Measurements from ENCODE around the gene UBTF.

UBTF gene

GRCh38 chr17:44206825-44207155, 12.7 kb downstream of the UBTF start:
- 0 out of 2 replicates have a peak, but pooled peaks cover 3% of the 10 kb centered on the region for H3K79me2 ChIP-seq (ENCODE audit: insufficient read depth, low read length)
- H3K27ac ChIP-seq (ENCODE audit: low read length) = no peak overlapping the region
- no peak for DNase-seq
- H3K9ac ChIP-seq (ENCODE audit: low read depth, low read length) = no peak overlapping the region
- ATAC-seq (ENCODE audit: insufficient read depth, low read depth) = no peak
- TF ChIP-seq, protein P1, sequence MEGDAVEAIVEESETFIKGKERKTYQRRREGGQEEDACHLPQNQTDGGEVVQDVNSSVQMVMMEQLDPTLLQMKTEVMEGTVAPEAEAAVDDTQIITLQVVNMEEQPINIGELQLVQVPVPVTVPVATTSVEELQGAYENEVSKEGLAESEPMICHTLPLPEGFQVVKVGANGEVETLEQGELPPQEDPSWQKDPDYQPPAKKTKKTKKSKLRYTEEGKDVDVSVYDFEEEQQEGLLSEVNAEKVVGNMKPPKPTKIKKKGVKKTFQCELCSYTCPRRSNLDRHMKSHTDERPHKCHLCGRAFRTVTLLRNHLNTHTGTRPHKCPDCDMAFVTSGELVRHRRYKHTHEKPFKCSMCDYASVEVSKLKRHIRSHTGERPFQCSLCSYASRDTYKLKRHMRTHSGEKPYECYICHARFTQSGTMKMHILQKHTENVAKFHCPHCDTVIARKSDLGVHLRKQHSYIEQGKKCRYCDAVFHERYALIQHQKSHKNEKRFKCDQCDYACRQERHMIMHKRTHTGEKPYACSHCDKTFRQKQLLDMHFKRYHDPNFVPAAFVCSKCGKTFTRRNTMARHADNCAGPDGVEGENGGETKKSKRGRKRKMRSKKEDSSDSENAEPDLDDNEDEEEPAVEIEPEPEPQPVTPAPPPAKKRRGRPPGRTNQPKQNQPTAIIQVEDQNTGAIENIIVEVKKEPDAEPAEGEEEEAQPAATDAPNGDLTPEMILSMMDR (IDR thresholded peaks at IDR 0.05; ENCODE audit: borderline replicate concordance, extremely low read depth, low read length, poor library complexity, severe bottlenecking) = no peak
- no peak for TF ChIP-seq EZH2 (IDR thresholded peaks at IDR 0.05; ENCODE audit: borderline replicate concordance, low read depth, low read length, severe bottlenecking)
- no peaks in the 10 kb centered on the region for H3K27me3 ChIP-seq (ENCODE audit: insufficient read depth, low read length, poor library complexity)
- no peaks in the 10 kb centered on the region for H3K9me3 ChIP-seq (ENCODE audit: insufficient read depth, low read length, severe bottlenecking)
- H3K4me1 ChIP-seq (ENCODE audit: insufficient read depth, low read length) = peaks cover 25% of the 10 kb centered on the region
- H4K20me1 ChIP-seq (ENCODE audit: insufficient read depth, low read length) = peaks cover 21% of the 10 kb centered on the region
- no peak overlapping the region for H3K4me2 ChIP-seq (ENCODE audit: insufficient read depth, low read length)
- H2AFZ ChIP-seq (ENCODE audit: low read depth, low read length) = no peak overlapping the region
- peaks cover 52% of the 10 kb centered on the region for H3K36me3 ChIP-seq (ENCODE audit: insufficient read depth, low read length)
- H3K4me3 ChIP-seq (ENCODE audit: low read depth in 1 of 2, low read length in 2 of 2) = no peak overlapping the region

DNA sequence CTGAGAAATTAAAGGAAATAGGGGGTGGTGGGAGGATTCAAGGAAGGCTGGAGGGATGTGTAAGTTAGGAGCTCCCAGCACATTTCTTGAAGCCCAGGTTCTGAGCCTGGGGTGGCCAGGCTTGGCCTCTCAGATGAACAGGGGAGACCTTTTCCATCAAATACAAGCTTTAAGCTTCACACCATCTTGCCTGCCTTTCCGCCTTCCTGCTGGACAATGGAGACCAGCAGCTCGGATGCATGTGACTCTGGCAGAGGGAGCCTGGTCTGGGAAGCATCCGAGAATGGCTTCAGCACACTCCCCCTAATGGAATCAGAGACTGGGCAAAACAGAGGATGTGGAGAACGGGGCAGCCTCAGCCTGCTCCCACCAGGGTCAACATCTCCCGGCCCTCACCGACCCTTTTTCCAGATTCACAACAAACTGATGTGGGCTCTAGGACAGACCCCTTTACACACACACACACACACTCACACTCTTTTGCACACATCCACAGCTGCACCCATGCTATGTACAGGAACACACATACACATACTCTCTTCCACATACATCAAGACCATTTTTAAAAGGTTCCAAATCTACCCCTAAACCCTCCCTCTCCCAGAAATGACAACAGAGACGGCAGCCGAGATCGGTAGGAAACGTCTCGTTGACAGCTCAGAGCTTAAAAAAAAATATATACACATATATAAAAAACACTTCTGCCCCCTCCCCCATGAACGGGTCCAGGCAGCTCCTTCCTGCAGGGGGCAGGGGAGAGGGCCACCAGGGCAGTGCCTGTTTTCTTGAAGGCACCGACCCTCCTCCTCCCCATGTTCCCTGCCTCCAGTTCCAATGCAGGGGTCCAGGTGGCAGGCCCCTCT, 13.3 kb downstream of the UBTF start:
- Histone ChIP-seq H2AFZ (ENCODE audit: low read depth, low read length) (no peak overlapping the region), H3K4me2 (ENCODE audit: insufficient read depth, low read length) (no peak overlapping the region), H3K4me3 (ENCODE audit: low read depth in 1 of 2, low read length in 2 of 2) (no peak overlapping the region), H3K9me3 (ENCODE audit: insufficient read depth, low read length, severe bottlenecking) (no peaks in the 10 kb centered on the region), H3K36me3 (ENCODE audit: insufficient read depth, low read length) (peaks cover 46% of the 10 kb centered on the region), H3K27ac (ENCODE audit: low read length) (no peak overlapping the region), H3K27me3 (ENCODE audit: insufficient read depth, low read length, poor library complexity) (no peaks in the 10 kb centered on the region), H3K4me1 (ENCODE audit: insufficient read depth, low read length) (peaks cover 21% of the 10 kb centered on the region), H3K79me2 (ENCODE audit: insufficient read depth, low read length) (0 out of 2 replicates have a peak, but pooled peaks cover 3% of the 10 kb centered on the region), H4K20me1 (ENCODE audit: insufficient read depth, low read length) (peaks cover 15% of the 10 kb centered on the region), H3K9ac (ENCODE audit: low read depth, low read length) (no peak overlapping the region)
- ATAC-seq (ENCODE audit: insufficient read depth, low read depth) = no peak
- TF ChIP-seq, protein P1 (IDR thresholded peaks at IDR 0.05; ENCODE audit: borderline replicate concordance, extremely low read depth, low read length, poor library complexity, severe bottlenecking) = peak; percentile 40
- no peak for TF ChIP-seq EZH2 (IDR thresholded peaks at IDR 0.05; ENCODE audit: borderline replicate concordance, low read depth, low read length, severe bottlenecking)
- DNase-seq = no peak

DNA sequence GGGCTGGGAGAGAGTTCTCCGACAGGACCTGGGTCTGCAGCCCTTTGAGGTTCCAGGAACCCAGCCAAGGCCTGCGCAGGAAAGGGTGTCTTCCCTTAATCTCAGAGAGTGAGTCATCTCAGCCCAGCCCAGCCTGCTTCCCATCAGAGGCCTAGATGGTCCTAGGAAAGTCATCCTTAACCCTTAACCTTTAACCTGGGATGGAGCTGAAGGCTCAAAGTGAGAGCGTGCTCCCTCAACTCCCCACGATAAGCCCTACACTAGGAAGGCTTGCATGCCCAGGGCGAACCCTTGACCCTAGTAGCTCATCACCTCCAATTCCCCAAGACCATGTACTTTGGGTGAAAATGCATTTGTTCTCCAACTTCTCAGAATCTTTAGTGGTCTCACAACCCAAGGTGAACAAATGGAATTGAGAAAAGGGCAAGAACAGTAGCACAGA, 15.0 kb downstream of the UBTF start:
- no peaks in the 10 kb centered on the region for H3K27me3 ChIP-seq (ENCODE audit: insufficient read depth, low read length, poor library complexity)
- H3K79me2 ChIP-seq (ENCODE audit: insufficient read depth, low read length) = peaks cover 8% of the 10 kb centered on the region; the same call in 1 of the 2 replicates
- ATAC-seq (ENCODE audit: insufficient read depth, low read depth) = no peak
- no peaks in the 10 kb centered on the region for H3K9me3 ChIP-seq (ENCODE audit: insufficient read depth, low read length, severe bottlenecking)
- no peak overlapping the region for H3K9ac ChIP-seq (ENCODE audit: low read depth, low read length)
- H3K4me2 ChIP-seq (ENCODE audit: insufficient read depth, low read length) = no peak overlapping the region
- H4K20me1 ChIP-seq (ENCODE audit: insufficient read depth, low read length) = peaks cover 7% of the 10 kb centered on the region
- H3K36me3 ChIP-seq (ENCODE audit: insufficient read depth, low read length) = peaks cover 30% of the 10 kb centered on the region
- no peak overlapping the region for H2AFZ ChIP-seq (ENCODE audit: low read depth, low read length)
- TF ChIP-seq, protein P1 (IDR thresholded peaks at IDR 0.05; ENCODE audit: borderline replicate concordance, extremely low read depth, low read length, poor library complexity, severe bottlenecking) = no peak
- TF ChIP-seq EZH2 (IDR thresholded peaks at IDR 0.05; ENCODE audit: borderline replicate concordance, low read depth, low read length, severe bottlenecking) = no peak
- no peak for DNase-seq
- H3K27ac ChIP-seq (ENCODE audit: low read length) = no peak overlapping the region
- peaks cover 15% of the 10 kb centered on the region for H3K4me1 ChIP-seq (ENCODE audit: insufficient read depth, low read length)
- H3K4me3 ChIP-seq (ENCODE audit: low read depth in 1 of 2, low read length in 2 of 2) = no peak overlapping the region

All from DND-41 (cell line).